Ureter (tissue), 1 donor: ENCODE measurements around the gene KIF5B. TPM values are rescaled to one million over a fixed set of nuclear protein-coding genes. Genes with fewer than 3 reads are reported as not detected.

Experiments used
- DNase-seq: peaks from one replicate; pipeline ENCODE4 v3.0.0-alpha.2; 2020; ENCODE audit warnings: low spot score
- total RNA-seq: library from RNA; stranded (reverse); gene quantifications from one replicate; pipeline ENCODE4 v1.2.4, GENCODE V29; 2023
- donor health status: DM: yes; HTN: yes; CAD: no.

Gene KIF5B
- total RNA-seq, 1 donor from 2014 or later, result 88.1 TPM

DNA sequence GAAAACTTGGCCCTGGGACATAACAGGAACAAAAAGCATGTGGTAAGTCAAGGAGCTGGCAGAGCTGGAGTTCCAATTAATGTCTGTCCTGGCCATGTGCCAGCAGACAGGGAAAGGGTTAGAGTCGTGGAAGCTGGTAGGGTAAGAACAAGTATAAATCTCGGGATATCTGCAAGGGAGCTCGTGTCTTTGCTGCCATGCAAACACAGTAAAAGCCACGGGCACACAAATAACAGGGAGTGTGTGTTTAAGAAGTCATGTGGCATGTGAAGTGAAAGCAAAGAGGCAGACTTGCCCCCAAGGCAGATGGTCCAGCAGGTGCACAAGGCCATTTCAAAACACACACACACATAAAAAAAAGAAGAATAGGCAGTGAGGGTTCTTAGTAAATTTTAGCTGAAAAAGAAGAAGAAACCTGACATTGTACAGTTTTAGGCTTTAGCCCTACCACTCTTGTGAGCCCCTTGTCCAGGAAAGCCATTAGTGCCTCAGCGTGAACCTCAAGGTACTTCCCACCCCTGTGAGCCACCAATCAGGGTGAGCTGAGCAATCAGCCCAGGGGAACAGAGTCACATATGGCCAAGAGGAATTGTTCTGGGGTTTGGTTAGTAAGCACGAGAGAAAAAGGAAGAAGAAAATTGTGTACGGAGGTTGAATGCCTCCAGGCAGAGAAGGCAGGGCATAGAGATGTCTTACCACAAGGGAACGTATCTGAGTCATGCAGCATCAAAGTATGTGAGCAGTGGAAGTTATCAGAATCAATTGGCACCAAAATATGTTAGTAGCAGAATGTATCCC, 94.7 kb downstream of the KIF5B start:
- DNase-seq, result no peak

DNA sequence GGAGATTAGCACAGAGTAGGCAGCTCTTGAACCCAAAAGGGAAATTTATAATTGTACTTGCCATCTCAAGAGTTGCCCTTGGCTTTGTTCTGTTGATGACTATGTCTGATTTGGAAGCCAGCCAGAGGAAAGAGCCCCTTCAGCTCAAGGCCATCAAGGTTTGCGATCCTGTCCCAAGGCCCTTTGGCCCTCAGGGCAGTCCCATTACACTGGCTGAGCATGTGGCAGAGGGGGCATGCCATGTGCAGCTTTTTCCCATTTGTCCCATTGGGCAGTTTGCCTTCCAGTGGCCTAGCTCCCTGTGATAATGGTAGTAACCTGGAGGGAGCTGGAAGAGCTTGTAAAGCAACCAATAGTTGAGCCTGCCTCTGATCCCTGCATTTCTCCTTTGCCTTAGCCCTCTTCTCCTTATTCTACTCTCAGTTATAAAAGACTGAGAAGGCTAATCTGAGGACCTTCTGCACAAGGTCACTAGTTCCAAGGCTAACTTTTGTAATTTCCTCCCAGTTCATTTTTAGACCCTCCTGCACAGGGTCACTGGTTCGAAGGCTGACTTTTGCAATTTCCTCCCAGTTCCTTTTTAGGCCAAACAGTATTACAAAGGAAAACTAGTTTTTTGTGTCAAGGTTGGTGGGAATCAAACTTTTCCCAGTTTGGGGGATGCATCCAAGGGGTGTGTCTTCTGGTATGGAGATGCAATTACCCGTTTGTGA, 96.6 kb downstream of the KIF5B start:
- no peak for DNase-seq

Other genes starting within 250 kb of the KIF5B start
- gene ARHGAP12, start 127.6 kb downstream of the KIF5B start, total RNA-seq, result 47.2 TPM